GM18907 (cell line): ENCODE data around the gene SLC7A10.
"Not testable (repeated sequence)": the region's sequence is repeated elsewhere in the genome, so short reads cannot be mapped to it uniquely, and the experiment has no call there.

Source experiments
- ATAC-seq: cut with Tn5 transposase; IDR thresholded peaks from one replicate; pipeline ENCODE4 v1.9.1; 2021; ENCODE audit warnings: mild to moderate bottlenecking, moderate library complexity; ENCODE audit not compliant: unreplicated experiment

SLC7A10 gene

DNA sequence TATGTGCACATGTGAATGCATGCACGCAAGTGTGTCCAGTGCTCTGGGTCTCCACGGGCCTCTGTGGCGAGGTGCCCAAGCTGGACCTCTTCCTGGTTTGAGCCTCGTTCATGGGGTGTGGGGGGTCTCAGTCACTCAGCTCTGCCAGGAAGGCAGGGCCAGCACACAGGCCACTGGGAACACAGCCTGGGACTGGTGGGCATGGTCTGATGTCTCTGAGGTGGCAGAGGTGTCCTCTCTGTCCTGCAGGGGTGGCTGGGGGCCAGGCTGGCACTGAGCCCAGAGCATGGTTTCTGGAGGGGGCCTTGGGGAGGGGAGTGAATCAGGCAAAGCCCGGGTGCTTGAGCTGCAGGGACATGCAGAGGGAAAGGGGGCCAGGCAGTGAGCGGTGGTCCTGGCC lies 22.1 kb downstream of the SLC7A10 start:
- no peak for ATAC-seq

- ATAC-seq, result no peak
Observed at GRCh38 chr19:33202546-33203507, 22.8 kb downstream of the SLC7A10 start.

- no peak for ATAC-seq
Observed at GRCh38 chr19:33201886-33202545, 23.6 kb downstream of the SLC7A10 start.

GRCh38 chr19:33201473-33201872 lies 24.2 kb downstream of the SLC7A10 start:
- ATAC-seq, result no peak

- ATAC-seq, result no peak
Observed at GRCh38 chr19:33199441-33200265, 26.0 kb downstream of the SLC7A10 start.

GRCh38 chr19:33198169-33198568 lies 27.5 kb downstream of the SLC7A10 start:
- no peak for ATAC-seq

DNA sequence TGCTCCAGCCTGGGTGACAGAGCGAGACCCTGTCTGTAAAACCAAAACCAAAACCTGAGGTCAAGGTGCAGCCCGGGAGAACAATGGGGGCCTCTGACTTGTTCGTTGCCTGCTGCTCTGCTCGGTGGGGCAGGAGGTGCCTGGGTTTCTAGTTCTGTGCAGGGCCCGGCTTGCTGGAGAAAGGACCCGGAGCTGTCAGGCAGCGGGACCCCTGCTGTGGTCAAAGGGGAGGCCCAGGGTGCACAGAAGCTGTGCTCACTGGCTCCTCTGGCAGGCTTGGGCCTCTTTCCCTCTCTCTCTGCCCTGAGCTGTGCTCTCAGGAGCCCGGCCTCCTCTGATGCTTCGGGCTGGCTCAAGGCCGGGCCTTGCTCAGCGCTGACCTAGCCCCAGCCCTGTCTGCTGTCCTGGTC lies 28.1 kb downstream of the SLC7A10 start:
- no peak for ATAC-seq

- no peak for ATAC-seq
Observed at GRCh38 chr19:33196446-33197193, 29.0 kb downstream of the SLC7A10 start.

DNA sequence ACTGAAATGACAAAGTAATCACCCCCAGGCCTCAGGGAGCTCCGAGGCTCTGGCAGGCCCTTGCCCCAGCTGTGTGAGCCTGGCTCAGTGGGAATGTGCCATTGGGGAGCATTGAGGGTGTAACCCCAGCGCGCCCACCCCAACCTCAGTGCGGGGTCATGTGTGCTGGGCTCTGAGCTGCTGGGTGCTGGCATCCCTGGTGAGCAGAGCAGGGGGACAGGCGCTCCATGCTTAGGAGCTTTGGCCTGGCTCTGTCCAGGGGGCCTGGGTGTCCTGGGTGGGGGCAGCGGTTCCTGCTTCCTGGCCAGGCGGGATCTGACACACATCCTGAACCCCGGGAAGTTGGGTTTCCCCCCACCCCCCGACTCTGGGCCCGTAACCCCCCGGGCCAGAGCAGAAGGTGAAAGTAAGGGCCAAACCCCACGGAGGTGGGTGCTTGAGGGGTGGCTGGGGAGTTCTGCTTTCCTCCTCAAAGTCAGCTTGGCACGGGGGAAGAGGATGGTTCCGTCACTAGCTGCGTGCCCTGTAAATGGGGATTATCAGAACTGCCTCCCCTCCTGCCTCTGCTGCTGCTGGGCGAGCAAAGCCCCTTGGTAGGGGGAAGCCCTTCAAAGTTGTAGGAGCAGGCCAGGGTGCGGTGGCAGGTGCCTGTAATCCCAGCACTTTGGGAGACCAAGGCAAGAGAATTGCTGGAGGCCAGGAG lies 29.9 kb downstream of the SLC7A10 start:
- ATAC-seq, result no peak

DNA sequence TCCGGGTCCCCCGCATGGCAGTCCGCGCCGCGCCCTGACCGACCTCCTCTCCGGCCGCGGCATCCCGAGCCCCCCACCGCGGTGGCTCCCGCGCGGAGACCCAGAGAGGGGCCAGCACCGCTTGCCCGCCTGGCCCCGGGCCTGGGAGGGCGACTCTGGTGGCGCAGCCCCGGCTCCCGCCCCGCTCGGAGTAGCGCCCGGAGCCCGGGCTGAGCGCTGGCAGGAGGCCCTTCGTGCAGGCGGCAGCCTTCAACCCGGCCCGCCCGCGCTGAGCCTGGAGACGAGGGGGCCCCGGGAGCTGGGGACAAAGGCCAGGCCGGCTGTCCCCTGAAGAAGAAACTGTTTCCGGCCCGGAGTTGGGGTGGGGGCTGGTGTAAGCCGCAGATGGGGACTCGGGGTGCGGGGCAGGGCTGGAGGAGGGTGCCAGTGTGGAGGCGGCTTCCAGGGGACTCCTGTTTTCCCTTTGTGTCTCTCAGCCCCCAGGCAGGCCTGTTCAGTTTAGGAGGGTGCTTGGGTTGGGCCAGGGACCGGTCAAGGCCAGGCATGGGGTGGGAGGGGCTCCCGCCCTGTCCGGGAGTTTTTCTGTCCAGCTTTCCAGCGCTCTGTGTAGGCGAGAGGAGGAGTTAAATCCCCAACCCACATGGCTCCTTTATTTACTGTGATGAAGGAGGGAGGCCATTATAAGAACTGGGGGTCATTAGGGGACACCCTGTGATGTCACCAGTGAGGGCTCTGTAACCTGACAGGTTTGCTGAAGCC lies 30.6 kb downstream of the SLC7A10 start:
- ATAC-seq, result no peak

DNA sequence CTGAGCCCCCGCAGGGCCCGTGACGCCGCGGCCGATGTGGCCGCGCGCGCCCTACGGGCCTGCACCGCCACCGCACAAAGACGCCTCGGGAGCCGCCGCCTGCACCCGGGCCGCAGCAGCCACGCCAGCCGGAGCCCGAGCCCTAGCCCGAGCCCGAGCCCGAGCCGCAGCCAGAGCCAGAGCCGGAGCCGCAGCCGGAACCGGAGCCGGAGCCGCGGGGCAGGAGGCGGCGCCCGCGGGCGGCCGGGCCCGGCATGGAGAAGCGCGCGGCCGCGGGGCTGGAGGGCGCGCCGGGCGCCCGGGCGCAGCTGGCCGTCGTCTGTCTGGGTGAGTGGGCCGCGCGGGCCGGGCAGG lies 31.1 kb downstream of the SLC7A10 start:
- no peak for ATAC-seq

- ATAC-seq, result no peak
Observed at GRCh38 chr19:33193865-33194362, 31.7 kb downstream of the SLC7A10 start, which contains the start of gene LRP3. LRP3 (plus strand) TSS chr19:33194330; CDS start chr19:33194786, 456 bp downstream.

DNA sequence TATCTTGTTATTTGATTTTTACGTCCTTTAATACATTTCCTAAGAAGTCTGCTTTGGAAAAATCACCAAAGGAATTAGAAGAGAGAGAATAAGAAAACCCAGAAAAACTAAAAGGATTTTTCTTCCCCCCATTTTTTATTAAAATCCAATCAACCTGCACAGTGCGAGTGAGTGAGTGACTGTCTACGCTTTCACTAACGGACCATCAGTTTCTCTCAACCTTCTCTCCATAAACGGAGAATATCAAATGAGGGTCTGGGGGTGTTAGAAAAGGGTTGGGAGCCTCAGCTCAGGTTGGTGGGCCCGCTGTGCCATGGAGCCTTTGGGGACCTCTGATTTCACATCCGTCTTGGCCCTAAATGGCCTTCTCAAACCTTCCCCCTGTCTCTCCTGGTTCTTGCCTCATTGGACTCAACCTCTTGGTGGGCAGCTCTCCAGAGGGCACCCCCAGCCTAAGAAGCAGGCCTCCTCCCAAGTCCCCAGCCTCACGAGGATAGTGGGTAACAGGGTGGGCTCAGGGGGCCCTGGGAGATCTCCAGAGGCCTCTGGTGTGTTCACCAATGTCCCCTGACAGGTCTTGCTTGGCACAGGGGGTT lies 32.3 kb downstream of the SLC7A10 start:
- no peak for ATAC-seq

DNA sequence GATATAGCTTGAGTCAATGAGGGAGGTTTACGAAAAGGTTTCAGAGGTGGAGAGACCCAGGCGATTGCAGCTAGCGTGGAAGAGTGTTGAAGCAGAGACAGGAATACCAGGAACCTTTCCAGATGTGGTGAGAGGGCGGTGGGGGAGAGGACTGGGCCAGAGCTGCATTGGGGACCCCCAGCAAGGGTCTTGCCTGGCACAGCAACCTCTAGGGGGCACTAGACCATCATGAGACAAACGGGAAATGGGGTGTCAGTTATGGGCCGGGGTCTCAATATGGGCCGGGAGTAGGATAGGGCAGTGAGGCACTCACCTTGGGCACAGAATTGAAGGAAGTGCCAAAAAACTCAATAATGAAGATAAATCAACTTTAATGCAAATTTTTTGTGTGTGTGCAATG lies 33.6 kb downstream of the SLC7A10 start:
- no peak for ATAC-seq

- ATAC-seq, result no peak
Observed at GRCh38 chr19:33191501-33191900, 34.1 kb downstream of the SLC7A10 start.

- ATAC-seq, result not testable (repeated sequence)
Observed at GRCh38 chr19:33191092-33191491, 34.6 kb downstream of the SLC7A10 start.

GRCh38 chr19:33189453-33189852 lies 36.2 kb downstream of the SLC7A10 start:
- no peak for ATAC-seq

GRCh38 chr19:33187183-33187540 lies 38.5 kb downstream of the SLC7A10 start:
- ATAC-seq, result no peak
